SKM-1 treated with dmso at 0.1 percent for 144 hours (cell line): ENCODE results near the gene MIOX.

Experiments
- DNase-seq: peaks from one replicate; lab custom pipeline; 2025; ENCODE audit not compliant: unreplicated experiment; lab: John Stamatoyannopoulos, UW

MIOX gene

GRCh38 chr22:50527921-50528681 lies 41.4 kb downstream of the MIOX start:
- DNase-seq, result no peak

- no peak for DNase-seq
Measured at GRCh38 chr22:50528682-50529415, 42.2 kb downstream of the MIOX start.

GRCh38 chr22:50529416-50529896 lies 42.8 kb downstream of the MIOX start:
- DNase-seq, result no peak

GRCh38 chr22:50529897-50530579 lies 43.4 kb downstream of the MIOX start, which contains the start of gene TYMP:
TYMP (minus strand) TSS chr22:50530012; CDS start chr22:50529709, 303 bp downstream.
- DNase-seq, result peak; percentile 70

- DNase-seq, result no peak
Measured at GRCh38 chr22:50530580-50530876, 43.9 kb downstream of the MIOX start.

- DNase-seq, result peak; percentile 85
Measured at GRCh38 chr22:50530877-50531545, 44.4 kb downstream of the MIOX start.

- DNase-seq, result peak; percentile 38
Measured at GRCh38 chr22:50531546-50531961, 44.9 kb downstream of the MIOX start.

- DNase-seq, result no peak
Measured at GRCh38 chr22:50531962-50532674, 45.5 kb downstream of the MIOX start.

GRCh38 chr22:50532824-50533796 lies 46.5 kb downstream of the MIOX start:
- DNase-seq, result no peak

- peak; percentile 47 for DNase-seq
Measured at GRCh38 chr22:50533856-50534711, 47.4 kb downstream of the MIOX start.

- no peak for DNase-seq
Measured at GRCh38 chr22:50535113-50535512, 48.5 kb downstream of the MIOX start.

- DNase-seq, result no peak
Measured at GRCh38 chr22:50536226-50536625, 49.6 kb downstream of the MIOX start.

GRCh38 chr22:50537765-50538164 lies 51.1 kb downstream of the MIOX start:
- DNase-seq, result no peak
